CD4-positive, alpha-beta T cell treated with Interleukin-15 for 4 hours (primary cell): ENCODE measurements around the gene ST6GALNAC2.
"Not testable (repeated sequence)": the region's sequence is repeated elsewhere in the genome, so short reads cannot be mapped to it uniquely, and the experiment has no call there.

Source experiments
- DNase-seq: peaks from one replicate; pipeline ENCODE4 v3.0.0-alpha.2; 2020; ENCODE audit warnings: low spot score

Gene ST6GALNAC2

DNA sequence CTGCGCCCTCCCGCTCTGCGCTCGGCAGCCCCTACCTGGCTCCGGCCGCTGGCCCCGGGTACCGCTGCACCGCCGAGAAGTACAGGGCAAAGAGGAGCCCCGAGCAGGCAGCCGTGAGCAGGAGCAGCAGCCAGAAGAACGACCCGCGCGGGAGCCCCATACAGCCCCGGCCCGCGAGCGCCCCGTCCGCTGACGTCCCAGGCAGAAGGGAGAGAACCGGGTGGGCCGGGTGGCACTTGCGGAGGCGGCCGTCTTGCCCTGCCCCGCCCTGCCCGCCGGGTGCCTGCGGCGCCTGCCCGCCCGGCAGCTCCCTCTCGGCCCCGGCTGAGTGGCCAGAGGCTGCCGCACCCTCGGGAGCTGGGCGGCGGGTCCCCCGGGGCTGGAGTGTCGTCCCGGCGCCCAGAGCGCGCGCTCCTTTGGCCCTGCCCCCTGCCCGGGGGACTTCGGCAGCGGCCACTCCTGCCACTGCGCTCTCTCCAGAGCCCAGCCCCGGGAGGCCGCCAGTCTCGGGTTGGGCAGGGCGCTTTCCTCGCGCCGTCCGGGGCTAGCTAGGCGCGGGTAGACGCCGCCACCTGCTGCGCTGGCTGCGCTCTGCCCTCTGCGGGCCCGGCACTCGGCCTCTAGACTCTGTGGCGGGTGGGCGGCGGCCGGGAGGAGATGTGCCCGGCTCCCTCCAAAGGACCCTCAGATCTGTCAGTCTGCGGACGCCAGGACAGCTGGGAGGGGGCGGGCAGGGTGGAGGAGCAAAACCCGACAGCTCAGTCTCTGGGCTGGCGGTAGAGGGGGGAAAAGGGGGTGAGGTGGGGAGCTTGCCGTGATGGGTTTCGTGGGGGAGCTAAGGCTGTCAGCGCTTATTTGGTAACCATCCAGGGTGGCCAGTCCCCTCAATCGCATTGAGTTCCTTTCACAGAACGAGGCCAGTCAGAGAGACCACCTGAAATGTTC, at the start of gene ST6GALNAC2:
TSS of gene ST6GALNAC2 (minus strand) at position 212 of the 945 bp plus-strand sequence. CDS start at position 160, 52 bp downstream.
- peak; percentile 36 for DNase-seq

DNA sequence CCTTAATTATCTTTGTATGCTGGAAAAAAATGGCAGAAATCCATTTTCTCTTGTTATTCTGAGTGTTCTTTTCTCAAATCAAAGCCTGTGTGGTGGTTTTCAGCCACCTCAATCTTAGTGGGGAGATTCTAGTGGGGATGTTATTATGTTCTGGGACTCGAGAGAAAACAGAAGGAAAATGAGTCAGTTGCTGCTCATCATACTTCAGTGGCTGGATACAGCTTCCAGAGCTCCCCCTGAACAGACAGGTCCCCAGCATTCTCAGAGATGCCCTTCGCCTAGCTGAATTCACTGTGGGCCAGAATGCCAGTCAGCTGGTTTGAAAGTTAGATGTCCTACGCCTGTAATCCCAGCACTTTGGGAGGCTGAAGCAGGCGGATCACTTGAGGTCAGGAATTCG, 49.4 kb upstream of the ST6GALNAC2 start:
- DNase-seq: no peak

DNA sequence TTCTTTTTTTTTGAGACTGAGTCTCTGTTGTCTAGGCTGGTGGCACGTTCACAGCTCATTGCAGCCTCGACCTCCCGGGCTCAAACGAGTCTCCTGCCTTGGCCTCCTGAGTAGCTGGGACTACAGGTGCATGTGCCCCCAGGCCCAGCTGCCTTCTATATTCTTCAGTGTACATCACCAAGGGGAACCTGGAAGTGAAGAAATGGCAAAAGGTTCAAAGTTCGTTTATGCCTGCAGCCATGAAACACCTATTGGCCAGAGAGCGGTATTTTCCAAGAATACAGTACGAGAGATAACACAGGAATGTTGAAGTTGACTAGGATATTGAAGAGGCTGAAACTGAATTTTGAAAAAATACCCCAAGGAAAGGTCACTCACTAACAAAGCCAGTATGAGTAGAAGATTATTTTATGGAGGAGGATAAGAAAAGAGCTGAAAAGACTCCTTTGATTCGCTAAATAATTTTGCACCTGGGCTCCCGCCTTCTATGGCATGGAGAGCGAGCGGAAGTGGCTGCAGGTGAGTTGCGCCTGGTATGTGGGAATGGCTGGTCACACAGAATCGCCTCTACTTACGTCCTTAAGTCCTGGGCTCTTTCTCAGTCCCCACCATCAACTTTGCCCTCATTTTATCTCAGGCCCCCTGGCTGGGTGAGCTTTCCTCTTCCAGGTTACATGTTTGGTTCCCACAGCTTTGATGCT, 48.1 kb upstream of the ST6GALNAC2 start:
- no peak for DNase-seq

DNA sequence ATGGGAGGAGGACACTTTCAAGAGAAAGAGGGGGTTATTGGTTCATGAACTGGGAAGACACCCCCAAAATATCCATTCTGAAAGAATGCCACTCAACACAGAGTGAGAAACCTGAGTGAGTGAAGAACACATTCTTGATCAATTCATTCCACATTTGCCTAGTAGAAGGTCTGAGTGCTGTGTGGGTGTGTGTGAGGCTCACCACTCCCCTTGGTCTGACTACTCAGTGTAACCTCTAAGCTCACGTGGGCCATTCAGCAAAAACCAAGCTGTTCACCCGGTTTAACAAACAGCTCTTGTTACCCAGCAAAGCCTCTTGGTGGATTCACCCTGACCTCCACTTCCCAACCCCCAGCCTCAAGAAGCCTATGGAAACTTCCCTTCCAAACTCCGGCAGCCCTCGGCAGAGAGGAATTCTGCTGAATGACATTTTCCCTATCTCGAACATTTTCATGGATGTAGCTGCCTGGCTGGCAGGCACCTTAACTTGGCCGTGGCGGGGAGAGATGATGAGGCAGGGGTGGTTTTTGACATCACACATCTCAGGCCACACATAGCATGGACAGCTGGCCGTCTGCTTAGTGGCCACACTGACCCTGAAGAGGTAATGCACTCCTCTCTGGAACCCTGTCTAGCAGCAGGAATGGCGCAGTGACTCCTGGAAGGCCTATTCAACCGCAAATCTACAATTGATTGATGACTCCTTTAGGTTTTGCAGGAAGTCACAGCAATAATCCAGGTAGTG, 46.3 kb upstream of the ST6GALNAC2 start:
- DNase-seq: no peak

DNA sequence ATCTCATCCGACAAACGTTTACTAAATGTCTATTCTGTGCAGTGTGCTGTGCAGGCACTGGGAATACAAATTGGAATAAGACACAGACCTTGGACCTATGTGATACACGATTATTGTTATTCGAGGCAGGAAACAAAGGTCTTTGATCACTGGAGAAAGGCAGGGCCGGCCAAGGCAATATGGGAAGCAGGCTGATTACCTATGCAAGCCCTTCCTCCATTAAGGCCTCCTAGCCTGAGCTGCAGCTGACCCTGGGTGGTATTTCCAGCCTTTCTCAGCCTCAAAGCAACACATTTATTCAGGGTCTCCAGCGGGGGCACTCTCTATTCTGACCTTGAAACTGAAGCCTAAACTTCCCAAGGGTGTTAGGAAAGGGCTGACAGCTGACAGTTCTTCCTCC, 44.5 kb upstream of the ST6GALNAC2 start:
- no peak for DNase-seq

DNA sequence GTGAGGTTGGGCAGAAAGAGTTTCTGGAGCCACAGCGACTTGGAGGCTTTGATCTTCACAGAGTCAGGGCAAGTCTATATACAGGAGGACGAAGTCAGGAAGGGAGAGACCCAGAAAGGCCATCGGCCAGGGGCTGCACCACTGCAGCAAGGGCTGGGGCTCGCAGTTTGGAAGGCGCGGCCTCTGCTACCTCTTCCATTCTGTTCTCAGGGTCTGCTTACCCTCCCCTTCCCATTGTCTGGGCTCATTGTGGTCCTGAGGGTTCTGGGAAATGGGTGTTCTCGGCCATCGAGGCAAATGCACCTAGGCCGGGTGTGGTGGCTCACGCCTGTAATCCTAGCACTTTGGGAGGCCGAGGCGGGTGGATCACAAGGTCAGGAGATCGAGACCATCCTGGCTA, 41.9 kb upstream of the ST6GALNAC2 start:
- no peak for DNase-seq

DNA sequence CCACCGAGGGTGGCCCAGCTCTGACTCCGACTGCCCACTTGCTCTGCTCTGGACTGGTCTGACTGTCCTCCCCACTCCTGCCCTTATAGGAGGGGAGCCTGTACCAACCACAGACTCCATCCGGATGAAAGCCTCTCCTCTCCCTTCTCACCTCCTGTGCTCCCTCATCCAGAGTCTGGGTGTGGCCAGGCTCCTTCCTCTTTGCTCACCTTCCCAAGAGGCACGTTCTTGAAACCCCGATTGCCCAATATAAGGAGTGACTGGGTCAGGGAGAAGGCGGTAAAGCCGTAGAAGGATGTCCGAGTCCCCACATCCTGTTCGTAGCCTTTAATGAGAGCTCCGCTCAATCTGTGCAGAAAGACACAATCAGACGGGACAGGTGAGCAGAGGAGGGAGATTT, 40.8 kb upstream of the ST6GALNAC2 start:
- no peak for DNase-seq

DNA sequence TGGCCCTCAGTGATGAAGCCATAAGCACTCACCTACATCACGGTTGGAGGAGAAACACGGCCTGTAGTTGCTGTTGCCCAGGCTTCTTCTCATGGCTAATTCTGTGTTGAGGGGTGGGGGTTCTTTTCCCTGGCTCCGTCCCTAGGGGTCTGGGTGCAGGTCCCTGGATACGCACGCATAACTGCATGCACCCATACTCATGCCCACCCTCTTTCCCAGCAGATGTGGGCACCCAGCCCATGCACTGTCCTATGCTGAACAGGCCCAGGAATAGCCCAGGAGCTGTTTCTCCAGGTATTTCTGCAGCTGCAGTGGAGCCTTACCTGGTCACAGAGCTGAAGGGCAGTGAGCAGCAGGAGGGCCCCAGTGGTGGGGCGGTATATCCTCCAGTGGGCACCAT, 39.8 kb upstream of the ST6GALNAC2 start:
- no peak for DNase-seq

DNA sequence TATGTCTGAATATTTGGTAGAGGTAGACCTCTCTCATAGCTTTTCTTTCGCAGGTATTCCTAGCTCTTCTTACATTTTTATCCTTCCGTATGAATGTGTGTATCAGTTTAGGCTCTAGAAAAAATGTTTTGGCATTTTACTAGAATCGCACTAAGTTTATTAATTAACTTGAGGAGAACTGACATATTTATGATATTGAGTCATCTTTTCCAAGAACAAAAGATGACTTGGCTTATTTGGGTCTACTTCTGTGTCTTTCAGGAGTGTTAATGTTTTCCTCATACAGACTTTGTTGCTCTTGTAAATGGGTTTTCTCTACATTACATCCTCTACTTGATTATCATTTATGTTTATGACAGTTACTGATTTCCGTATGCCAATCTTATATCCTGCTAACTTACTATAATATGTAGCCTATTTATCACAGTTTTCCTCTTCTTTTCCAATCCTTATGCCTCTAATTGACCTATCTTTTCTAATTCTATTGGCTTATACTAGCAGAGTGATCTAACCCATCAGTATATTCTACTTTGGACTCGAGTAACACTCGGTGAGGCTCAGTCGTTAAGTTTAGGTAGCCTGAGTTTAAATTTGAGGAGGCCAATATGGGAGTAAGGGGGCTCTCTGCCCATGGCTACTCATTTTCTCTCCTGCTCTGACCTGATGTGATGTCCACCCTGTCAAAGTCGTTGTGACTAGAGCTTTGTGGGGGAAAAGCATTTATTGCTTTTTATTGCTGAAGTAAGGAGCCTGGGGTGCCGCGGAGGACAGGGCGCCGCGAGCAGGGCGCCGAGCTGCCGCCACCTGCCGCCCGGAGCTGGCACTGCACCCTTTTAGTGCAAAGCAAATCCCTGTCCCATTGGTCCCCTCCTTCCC, 37.8 kb upstream of the ST6GALNAC2 start:
- peak; percentile 76 for DNase-seq

DNA sequence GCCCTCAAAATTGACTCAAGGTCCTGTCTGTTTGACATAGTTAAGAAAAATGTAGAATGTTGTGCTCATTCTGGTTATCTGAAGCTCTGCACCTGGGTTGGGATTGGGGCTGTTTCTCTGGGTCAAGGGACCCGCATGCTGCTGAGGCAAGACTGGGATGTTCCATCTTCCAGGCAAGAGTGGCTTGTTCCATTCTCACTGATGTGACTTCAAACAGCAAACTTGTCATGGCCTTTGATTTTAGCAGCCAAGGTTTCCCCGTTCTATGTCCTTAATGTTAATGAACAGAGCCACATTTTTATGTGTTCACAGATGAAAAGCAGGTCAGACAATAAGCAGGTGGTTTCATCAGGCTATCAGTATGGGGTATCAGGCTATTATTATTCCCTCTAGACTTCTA, 32.2 kb upstream of the ST6GALNAC2 start:
- DNase-seq: no peak

DNA sequence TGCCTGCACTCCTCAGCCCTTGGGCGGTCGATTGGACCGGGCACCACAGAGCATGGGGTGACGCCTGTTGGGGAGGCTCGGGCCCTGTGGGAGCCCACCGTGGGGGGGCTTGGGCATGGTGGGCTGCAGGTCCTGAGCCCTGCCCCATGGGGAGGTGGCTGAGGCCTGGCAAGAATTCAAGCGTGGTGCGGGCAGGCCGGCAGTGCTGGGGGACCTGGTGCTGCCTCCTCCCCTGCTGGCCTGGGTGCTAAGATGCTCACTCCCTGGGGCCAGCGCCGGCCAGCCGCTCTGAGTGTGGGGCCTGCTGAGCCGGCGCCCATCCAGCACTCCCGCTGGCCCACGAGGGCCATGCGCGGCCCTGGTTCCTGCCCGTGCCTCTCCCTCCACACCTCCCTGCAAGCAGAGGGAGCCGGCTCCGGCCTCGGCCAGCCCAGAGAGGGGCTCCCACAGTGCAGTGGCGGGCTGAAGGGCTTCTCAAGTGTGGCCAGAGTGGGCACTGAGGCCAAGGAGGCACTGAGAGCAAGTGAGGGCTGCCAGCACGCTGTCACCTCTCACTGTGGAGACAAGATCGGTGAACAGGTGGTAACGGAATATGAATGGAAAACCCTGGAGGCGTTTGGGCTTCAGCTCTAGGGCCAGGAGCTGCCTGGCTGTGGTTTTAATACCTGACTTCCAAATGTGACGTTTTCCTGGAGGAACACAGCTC, 29.4 kb upstream of the ST6GALNAC2 start:
- no peak for DNase-seq

DNA sequence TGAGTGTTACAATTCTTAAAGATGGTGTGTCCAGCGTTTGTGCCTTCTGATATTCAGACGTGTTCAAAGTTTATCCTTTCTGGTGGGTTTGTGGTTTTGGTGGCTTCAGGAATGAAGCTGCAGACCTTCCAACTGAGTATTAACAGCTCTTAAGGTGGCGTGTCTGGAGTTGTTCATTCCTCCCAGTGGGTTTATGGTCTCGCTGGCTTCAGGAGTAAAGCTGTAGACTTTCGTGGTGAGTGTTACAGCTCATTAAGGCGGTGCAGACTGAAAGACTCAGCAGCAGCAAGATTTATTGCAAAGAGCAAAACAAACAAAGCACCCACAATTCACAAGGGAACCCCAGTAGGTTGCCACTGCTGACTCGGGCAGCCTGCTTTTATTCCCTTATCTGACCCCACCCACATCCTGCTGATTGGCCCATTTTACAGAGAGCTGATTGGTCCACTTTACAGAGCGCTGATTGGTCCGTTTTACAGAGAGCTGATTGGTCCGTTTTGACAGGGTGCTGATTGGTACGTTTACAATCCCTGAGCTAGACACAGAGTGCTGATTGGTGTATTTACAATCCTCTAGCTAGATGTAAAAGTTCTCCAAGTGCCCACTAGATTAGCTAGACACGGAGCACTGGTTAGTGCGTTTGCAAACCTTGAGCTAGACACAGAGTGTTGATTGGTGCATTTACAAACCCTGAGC, 28.6 kb upstream of the ST6GALNAC2 start:
- DNase-seq: not testable (repeated sequence)

DNA sequence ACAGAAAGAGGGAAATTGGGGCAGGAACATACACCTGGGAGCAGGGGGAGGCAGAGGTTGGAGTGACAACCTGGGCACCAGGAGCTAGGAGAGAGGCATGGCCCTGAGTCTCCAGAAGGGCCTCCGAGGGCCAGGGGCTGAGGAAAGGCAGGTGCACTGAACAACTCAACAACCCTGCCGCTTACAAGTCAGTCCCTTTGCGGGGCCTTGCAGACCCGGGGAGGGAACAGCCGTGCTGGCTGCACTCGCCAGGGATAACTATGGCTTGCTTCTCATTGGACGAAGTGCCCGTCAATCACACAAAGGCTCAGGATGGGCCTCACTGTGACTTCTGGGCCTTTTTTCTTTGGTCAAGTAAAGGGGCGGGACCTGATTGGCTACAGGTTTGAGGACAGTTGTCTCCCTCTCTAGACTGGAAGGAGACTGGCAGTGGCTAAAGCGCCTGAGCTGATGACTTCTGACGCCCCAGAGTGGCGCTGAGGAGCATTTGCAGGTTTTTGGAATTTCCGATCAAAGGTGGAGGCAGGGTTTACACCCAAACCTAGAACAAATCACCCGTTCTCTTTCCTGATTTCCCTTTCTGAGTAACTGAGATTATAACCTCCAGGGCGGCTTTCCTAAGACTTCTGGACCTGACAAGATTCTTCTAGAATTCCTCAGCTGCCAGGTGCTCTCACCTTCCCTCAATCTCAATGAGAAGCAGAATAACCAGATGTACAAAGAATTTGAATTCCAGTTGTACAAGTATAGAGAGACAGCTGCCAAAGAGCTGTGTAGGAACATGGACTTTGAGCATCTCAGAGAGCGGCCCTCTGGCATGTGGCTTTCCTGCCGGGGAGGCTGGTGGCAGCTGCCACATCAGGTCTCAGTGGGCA, 27.6 kb upstream of the ST6GALNAC2 start:
- DNase-seq: no peak

DNA sequence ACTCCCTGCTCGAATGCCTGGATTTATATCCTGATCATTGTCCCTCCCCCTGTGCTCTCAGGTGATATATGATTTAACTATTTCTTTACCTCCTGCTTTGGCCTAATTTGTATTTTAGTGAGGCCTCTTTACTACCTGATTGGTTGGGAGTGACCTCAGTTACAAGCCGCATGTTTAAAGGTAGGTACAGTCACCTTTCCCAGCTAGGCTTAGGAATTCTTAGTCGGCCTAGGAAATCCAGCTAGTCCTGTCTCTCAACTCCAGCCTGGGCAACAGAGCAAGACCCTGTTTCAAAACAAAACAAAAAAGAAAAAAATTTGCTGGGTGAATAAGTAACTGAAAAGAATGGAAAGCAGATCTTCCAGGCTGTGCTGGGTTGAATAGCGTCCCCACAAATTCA, 26.8 kb upstream of the ST6GALNAC2 start:
- no peak for DNase-seq

DNA sequence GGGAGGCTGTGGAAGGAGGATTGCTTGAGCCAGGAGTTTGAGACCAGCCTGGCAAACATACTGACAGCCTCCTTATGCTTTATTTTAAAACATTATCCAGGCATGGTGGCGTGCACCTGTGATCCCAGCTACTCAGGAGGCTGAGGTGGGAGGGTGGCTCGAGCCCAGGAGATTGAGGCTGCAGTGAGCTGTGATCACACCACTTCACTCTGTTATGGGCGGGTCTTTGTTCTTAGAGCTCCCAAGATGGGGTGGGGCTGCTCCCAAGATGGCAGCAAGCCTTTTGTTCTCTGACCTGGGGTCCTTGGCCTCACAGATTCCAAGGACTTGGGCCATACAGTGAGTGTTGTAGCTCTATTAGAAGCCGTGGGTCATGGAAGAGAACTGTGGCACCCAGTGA, 26.1 kb upstream of the ST6GALNAC2 start:
- DNase-seq: no peak

DNA sequence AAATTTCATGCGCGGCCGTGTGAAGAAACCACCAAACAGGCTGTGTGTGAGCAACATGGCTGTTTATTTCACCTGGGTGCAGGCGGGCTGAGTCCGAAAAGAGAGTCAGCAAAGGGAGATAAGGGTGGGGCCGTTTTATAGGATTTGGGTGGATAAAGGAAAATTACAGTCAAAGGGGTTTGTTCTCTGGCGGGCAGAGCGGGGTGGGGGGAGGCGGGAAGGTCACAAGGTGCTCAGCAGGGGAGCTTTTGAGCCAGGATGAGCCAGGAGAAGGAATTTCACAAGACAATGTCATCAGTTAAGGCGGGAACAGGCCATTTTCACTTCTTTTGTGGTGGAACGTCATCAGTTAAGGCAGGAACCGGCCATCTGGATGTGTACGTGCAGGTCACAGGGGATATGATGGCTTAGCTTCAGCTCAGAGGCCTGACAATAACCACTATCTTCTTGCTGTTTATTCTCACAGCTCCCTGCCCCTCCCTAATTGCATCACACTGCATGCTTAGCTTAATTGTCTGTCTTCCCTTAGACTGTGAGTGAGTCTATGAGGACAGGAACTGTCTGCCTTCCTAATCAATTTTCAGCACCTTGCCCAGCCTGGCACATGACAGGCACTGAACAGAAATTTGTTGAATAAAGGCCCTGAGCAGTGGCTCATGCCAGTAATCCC, 25.6 kb upstream of the ST6GALNAC2 start:
- DNase-seq: not testable (repeated sequence)

DNA sequence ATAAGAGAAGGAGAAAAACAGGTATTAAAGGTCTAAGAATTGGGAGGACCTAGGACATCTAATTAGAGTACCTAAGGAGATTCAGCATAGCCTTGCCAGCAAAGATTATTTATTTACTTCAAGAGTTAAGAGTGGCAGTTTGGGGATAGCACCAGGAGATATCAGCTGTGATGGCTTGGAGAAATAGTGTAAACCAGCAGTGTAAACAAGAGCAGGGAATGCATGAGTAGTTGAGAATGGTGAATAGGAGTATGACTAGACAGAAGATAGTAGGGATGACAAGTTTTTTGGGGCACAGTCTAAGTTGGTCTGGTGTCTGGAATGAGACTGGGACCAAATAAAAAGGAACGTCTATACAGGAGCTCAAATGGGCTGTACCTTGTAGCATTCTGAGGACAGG, 21.0 kb upstream of the ST6GALNAC2 start:
- DNase-seq: not testable (repeated sequence)

DNA sequence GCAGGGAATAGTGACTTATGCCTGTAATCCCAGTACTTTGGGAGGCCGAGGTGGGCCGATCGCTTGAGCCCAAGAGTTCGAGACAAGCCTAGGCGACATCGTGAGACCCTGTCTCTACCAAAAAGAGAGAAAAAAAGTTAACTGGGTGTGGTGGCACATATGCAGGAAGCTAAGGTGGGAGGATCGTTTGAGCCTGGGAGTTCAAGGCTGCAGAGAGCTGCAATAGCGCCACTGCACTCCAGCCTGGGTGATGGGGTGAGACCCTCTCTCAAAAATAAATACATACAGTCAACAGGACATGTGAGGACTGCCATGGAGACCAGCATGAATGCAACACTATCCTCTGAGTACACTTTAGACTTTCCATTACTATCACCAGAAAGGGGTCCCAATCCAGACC, 15.4 kb upstream of the ST6GALNAC2 start:
- no peak for DNase-seq
